Measurements from ENCODE around the gene OR5K2.
A peak's percentile ranks its signal among the peaks of the same experiment; 100 is the strongest.

OR5K2 gene

GRCh38 chr3:98497381-98497780 is at the start of gene OR5K2:
Gene OR5K2 (plus strand): TSS chr3:98497681. CDS start chr3:98497681, 0 bp downstream.
- no peak for DNase-seq

- DNase-seq: no peak
Observed at GRCh38 chr3:98449606-98450193, 47.8 kb upstream of the OR5K2 start.

GRCh38 chr3:98450372-98450771 is 47.1 kb upstream of the OR5K2 start:
- DNase-seq: no peak

- DNase-seq: no peak
Observed at GRCh38 chr3:98453827-98454226, 43.7 kb upstream of the OR5K2 start.

- no peak for DNase-seq
Observed at GRCh38 chr3:98454929-98455328, 42.6 kb upstream of the OR5K2 start.

- DNase-seq: no peak
Observed at GRCh38 chr3:98457543-98457942, 39.9 kb upstream of the OR5K2 start.

- no peak for DNase-seq
Observed at GRCh38 chr3:98460220-98460619, 37.3 kb upstream of the OR5K2 start.

- no peak for DNase-seq
Observed at GRCh38 chr3:98462901-98463300, 34.6 kb upstream of the OR5K2 start, which contains the start of gene OR5K1. Gene OR5K1 (plus strand): TSS chr3:98463201. CDS start chr3:98469577, 6,376 bp downstream.

GRCh38 chr3:98482717-98483482 is 14.6 kb upstream of the OR5K2 start:
- DNase-seq: no peak

GRCh38 chr3:98483626-98484025 is 13.9 kb upstream of the OR5K2 start:
- no peak for DNase-seq

GRCh38 chr3:98500019-98500418 is 2.5 kb downstream of the OR5K2 start:
- DNase-seq: no peak

- DNase-seq: no peak
Observed at GRCh38 chr3:98501270-98501669, 3.8 kb downstream of the OR5K2 start.

GRCh38 chr3:98501863-98502576 is 4.5 kb downstream of the OR5K2 start:
- no peak for DNase-seq

- DNase-seq: no peak
Observed at GRCh38 chr3:98504539-98504938, 7.1 kb downstream of the OR5K2 start.

GRCh38 chr3:98508582-98508981 is 11.1 kb downstream of the OR5K2 start:
- no peak for DNase-seq

GRCh38 chr3:98512576-98512975 is 15.1 kb downstream of the OR5K2 start:
- DNase-seq: no peak

GRCh38 chr3:98513091-98513511 is 15.6 kb downstream of the OR5K2 start:
- no peak for DNase-seq

- DNase-seq: no peak
Observed at GRCh38 chr3:98513736-98514135, 16.3 kb downstream of the OR5K2 start.

GRCh38 chr3:98514948-98515347 is 17.5 kb downstream of the OR5K2 start:
- DNase-seq: no peak

- DNase-seq: no peak
Observed at GRCh38 chr3:98518816-98519215, 21.3 kb downstream of the OR5K2 start.

GRCh38 chr3:98519351-98519750 is 21.9 kb downstream of the OR5K2 start:
- DNase-seq: no peak

- DNase-seq: no peak
Observed at GRCh38 chr3:98521897-98522543, 24.5 kb downstream of the OR5K2 start.

GRCh38 chr3:98522544-98523281 is 25.2 kb downstream of the OR5K2 start, which contains the start of gene CLDND1:
Gene CLDND1 (minus strand): TSS chr3:98522902. CDS start chr3:98521424, 1,478 bp downstream.
- peak; percentile 72 for DNase-seq

Measured in NCI-H1436 treated with DMSO at 0.1 percent for 48 hours (cell line).